Suprapubic skin (tissue), 3 donors: ENCODE measurements around the gene SIN3B.

ENCODE experiments used
- EP300 ChIP-seq: sonication (generic); formaldehyde crosslinking; IDR thresholded peaks from one replicate; pipeline ENCODE4 v1.6.1; 2017; ENCODE audit warnings: antibody characterized with exemption
- TF ChIP-seq, protein P1 (sequence below), 2 donors: fragments of 200-600 bp in 1 of 2; fragments of 450-650 bp in 1 of 2; sonication (generic) in 1 of 2; IDR thresholded peaks; one replicate each; pipeline ENCODE4 v1.5.1; 2016 to 2019; ENCODE audit warnings: antibody characterized with exemption in 2 of 2, mild to moderate bottlenecking in 1 of 2, moderate library complexity in 1 of 2

DNA sequence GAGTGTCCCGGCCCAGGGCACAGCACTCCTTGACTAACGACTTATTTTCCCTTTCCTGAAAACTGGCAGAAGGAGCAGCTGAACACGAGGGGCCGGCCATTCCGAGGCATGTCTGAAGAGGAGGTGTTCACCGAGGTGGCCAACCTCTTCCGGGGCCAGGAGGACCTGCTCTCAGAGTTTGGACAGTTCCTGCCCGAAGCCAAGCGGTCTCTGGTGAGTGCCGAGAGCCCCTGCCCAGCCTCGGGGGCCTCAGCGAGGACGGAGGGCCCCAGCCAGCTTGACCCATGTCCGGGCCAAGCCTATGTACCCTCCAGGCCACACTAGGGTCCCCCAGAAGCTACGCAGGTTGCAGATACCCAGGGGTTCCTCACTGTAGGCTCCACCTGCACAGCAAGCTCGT is 17.7 kb downstream of the SIN3B start:
- TF ChIP-seq, protein P1, sequence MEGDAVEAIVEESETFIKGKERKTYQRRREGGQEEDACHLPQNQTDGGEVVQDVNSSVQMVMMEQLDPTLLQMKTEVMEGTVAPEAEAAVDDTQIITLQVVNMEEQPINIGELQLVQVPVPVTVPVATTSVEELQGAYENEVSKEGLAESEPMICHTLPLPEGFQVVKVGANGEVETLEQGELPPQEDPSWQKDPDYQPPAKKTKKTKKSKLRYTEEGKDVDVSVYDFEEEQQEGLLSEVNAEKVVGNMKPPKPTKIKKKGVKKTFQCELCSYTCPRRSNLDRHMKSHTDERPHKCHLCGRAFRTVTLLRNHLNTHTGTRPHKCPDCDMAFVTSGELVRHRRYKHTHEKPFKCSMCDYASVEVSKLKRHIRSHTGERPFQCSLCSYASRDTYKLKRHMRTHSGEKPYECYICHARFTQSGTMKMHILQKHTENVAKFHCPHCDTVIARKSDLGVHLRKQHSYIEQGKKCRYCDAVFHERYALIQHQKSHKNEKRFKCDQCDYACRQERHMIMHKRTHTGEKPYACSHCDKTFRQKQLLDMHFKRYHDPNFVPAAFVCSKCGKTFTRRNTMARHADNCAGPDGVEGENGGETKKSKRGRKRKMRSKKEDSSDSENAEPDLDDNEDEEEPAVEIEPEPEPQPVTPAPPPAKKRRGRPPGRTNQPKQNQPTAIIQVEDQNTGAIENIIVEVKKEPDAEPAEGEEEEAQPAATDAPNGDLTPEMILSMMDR (IDR thresholded peaks at IDR 0.05): no peak
- TF ChIP-seq EP300: no peak
